KMS-11 (cell line): Measurements from ENCODE around the gene TAF1C.

Experiments used
- H2AFZ ChIP-seq: fragments of 200-600 bp; sonication (generic); 2 replicates; pipeline ENCODE4 v1.6.1; 2016; ENCODE audit warnings: antibody characterized with exemption, mixed run types, low read depth
- H3K27ac ChIP-seq: fragments of 200-600 bp; sonication (generic); 2 replicates; pipeline ENCODE4 v1.6.1; 2016; ENCODE audit warnings: mild to moderate bottlenecking, mixed run types
- H3K27me3 ChIP-seq: fragments of 200-600 bp; sonication (generic); 2 replicates; pipeline ENCODE4 v1.6.1; 2017; ENCODE audit warnings: mild to moderate bottlenecking, low read depth, mixed run types, moderate library complexity; ENCODE audit not compliant: insufficient read depth
- H3K36me3 ChIP-seq: fragments of 200-600 bp; sonication (generic); 2 replicates; pipeline ENCODE4 v1.6.1; 2017; ENCODE audit warnings: mild to moderate bottlenecking, mixed run types; ENCODE audit not compliant: insufficient read depth
- H3K4me1 ChIP-seq: fragments of 200-600 bp; sonication (generic); 2 replicates; pipeline ENCODE4 v1.6.1; 2016; ENCODE audit warnings: mild to moderate bottlenecking, low read depth, mixed run types; ENCODE audit not compliant: poor library complexity, severe bottlenecking
- H3K4me2 ChIP-seq: fragments of 200-600 bp; sonication (generic); 2 replicates; pipeline ENCODE4 v1.7.0; 2016; ENCODE audit warnings: mild to moderate bottlenecking, mixed run types
- H3K4me3 ChIP-seq: fragments of 200-600 bp; sonication (generic); IDR thresholded peaks from 2 replicates; pipeline ENCODE4 v1.6.1; 2017; ENCODE audit warnings: low read depth, low read length, mixed read lengths; ENCODE audit not compliant: insufficient read depth
- H3K79me2 ChIP-seq: fragments of 200-600 bp; sonication (generic); 2 replicates; pipeline ENCODE4 v1.6.1; 2016; ENCODE audit warnings: low read depth, mixed run types; ENCODE audit not compliant: insufficient read depth
- H3K9ac ChIP-seq: fragments of 200-600 bp; sonication (generic); 2 replicates; pipeline ENCODE4 v1.6.1; 2016; ENCODE audit warnings: mild to moderate bottlenecking, mixed run types
- H4K20me1 ChIP-seq: fragments of 200-600 bp; sonication (generic); 2 replicates; pipeline ENCODE4 v1.6.1; 2016; ENCODE audit warnings: mild to moderate bottlenecking, mixed run types; ENCODE audit not compliant: insufficient read depth
- CTCF ChIP-seq: fragments of 200-600 bp; sonication (generic); conservative IDR thresholded peaks from 2 replicates; pipeline ENCODE4 v1.6.1; 2017; ENCODE audit warnings: low read depth, mild to moderate bottlenecking, antibody characterized with exemption, low read length, moderate library complexity, mixed read lengths

TAF1C gene

GRCh38 chr16:84212154-84212553, 25.3 kb upstream of the TAF1C start:
- H3K27me3 ChIP-seq = peaks cover 13% of the 10 kb centered on the region; the same call in 1 of the 2 replicates
- H2AFZ ChIP-seq = no peak overlapping the region
- no peak for TF ChIP-seq CTCF
- no peak overlapping the region for H3K9ac ChIP-seq
- H3K27ac ChIP-seq = no peak overlapping the region
- no peaks in the 10 kb centered on the region for H4K20me1 ChIP-seq
- H3K79me2 ChIP-seq = no peaks in the 10 kb centered on the region
- no peak overlapping the region for H3K4me2 ChIP-seq
- H3K4me3 ChIP-seq = no peak overlapping the region
- no peaks in the 10 kb centered on the region for H3K36me3 ChIP-seq
- no peaks in the 10 kb centered on the region for H3K4me1 ChIP-seq

- Histone ChIP-seq H3K36me3 (no peaks in the 10 kb centered on the region), H3K79me2 (no peaks in the 10 kb centered on the region), H3K27me3 (peaks cover 17% of the 10 kb centered on the region; the same call in 1 of the 2 replicates), H3K27ac (no peak overlapping the region), H4K20me1 (no peaks in the 10 kb centered on the region), H3K4me2 (no peak overlapping the region), H3K9ac (no peak overlapping the region), H3K4me3 (no peak overlapping the region), H3K4me1 (no peaks in the 10 kb centered on the region), H2AFZ (no peak overlapping the region)
- no peak for TF ChIP-seq CTCF
Observed at GRCh38 chr16:84209989-84210388, 23.1 kb upstream of the TAF1C start.

- Histone ChIP-seq H3K4me3 (no peak overlapping the region), H3K4me2 (no peak overlapping the region), H3K36me3 (no peaks in the 10 kb centered on the region), H3K27ac (no peak overlapping the region), H4K20me1 (no peaks in the 10 kb centered on the region), H3K9ac (no peak overlapping the region), H3K4me1 (no peaks in the 10 kb centered on the region), H3K27me3 (peaks cover 20% of the 10 kb centered on the region; the same call in 1 of the 2 replicates), H3K79me2 (no peaks in the 10 kb centered on the region), H2AFZ (no peak overlapping the region)
- no peak for TF ChIP-seq CTCF
Observed at GRCh38 chr16:84207879-84208278, 21.0 kb upstream of the TAF1C start.

- Histone ChIP-seq H3K4me3 (no peak overlapping the region), H3K27ac (no peak overlapping the region), H3K9ac (no peak overlapping the region), H2AFZ (no peak overlapping the region), H3K4me2 (no peak overlapping the region), H3K79me2 (no peaks in the 10 kb centered on the region), H3K27me3 (peaks cover 16% of the 10 kb centered on the region; the same call in 1 of the 2 replicates), H3K4me1 (no peaks in the 10 kb centered on the region), H4K20me1 (no peaks in the 10 kb centered on the region), H3K36me3 (no peaks in the 10 kb centered on the region)
- no peak for TF ChIP-seq CTCF
Observed at GRCh38 chr16:84207251-84207650, 20.4 kb upstream of the TAF1C start.
